HepG2 (cell line): Measurements from ENCODE around the gene NPBWR2. TPM values are rescaled to one million over a fixed set of nuclear protein-coding genes. Genes with fewer than 3 reads are reported as not detected.
A peak's percentile ranks its signal among the peaks of the same experiment; 100 is the strongest.

ENCODE experiments used
- ARID3A ChIP-seq: IDR thresholded peaks from 2 replicates; pipeline ENCODE4 v1.6.1; 2012; ENCODE audit warnings: low read depth, low read length, improper control_type of control experiment
- NCOR1 ChIP-seq: fragments of 200-600 bp; sonication (generic); IDR thresholded peaks from 2 replicates; pipeline ENCODE4 v1.7.0; 2017; ENCODE audit warnings: antibody characterized with exemption, low read length, borderline replicate concordance
- NFYC ChIP-seq: IDR thresholded peaks from 2 replicates; pipeline ENCODE4 v1.6.1; 2016; ENCODE audit warnings: missing genetic modification reagents, missing compliant biosample characterization
- SP2 ChIP-seq: sonication (generic); formaldehyde crosslinking; IDR thresholded peaks from 2 replicates; pipeline ENCODE4 v1.5.1; 2020; ENCODE audit warnings: mild to moderate bottlenecking, missing genetic modification reagents
- ZBTB44 ChIP-seq: sonication (generic); formaldehyde crosslinking; IDR thresholded peaks from 2 replicates; pipeline ENCODE4 v1.4.0; 2020; ENCODE audit warnings: missing genetic modification reagents
- ZNF101 ChIP-seq: sonication (generic); formaldehyde crosslinking; IDR thresholded peaks from 2 replicates; pipeline ENCODE4 v1.4.0; 2020; ENCODE audit warnings: mild to moderate bottlenecking, low read depth, missing genetic modification reagents, borderline replicate concordance
- ZNF503 ChIP-seq: sonication (generic); formaldehyde crosslinking; IDR thresholded peaks from 2 replicates; pipeline ENCODE4 v1.4.0; 2020; ENCODE audit warnings: missing genetic modification reagents
- ZNF564 ChIP-seq: sonication (generic); formaldehyde crosslinking; IDR thresholded peaks from 2 replicates; pipeline ENCODE4 v1.8.1; 2023; ENCODE audit warnings: mild to moderate bottlenecking, missing genetic modification reagents
- polyA plus RNA-seq, 8 experiments: library from polyadenylated mRNA; depleted of rRNA in 3 of 8; stranded (reverse) in 7 of 8; unstranded in 1 of 8; fragments of >200 nt; fragmentation: Illumina TruSeq in 4 of 8; extraction: Trizol in 4 of 8; gene quantifications; 2 replicates each; pipeline versions ENCODE4 v1.2.1 to v1.2.3, GENCODE V29; 2011 to 2016; ENCODE audit warnings: low read depth in 4 of 8, missing spikeins in 1 of 8, mixed read lengths in 1 of 8; ENCODE audit not compliant: insufficient read depth in 1 of 8
- total RNA-seq, 5 experiments: library from RNA; depleted of rRNA; stranded (reverse); fragments of >200 nt; fragmentation: Illumina TruSeq; extraction: Trizol; gene quantifications; 2 replicates each; pipeline ENCODE4 v1.2.3, GENCODE V29; 2016; ENCODE audit warnings: low read depth in 1 of 5
- TF ChIP-seq, protein P1 (sequence below): fragments of 450-650 bp; IDR thresholded peaks from 2 replicates; pipeline ENCODE4 v1.6.1; 2017; ENCODE audit warnings: mild to moderate bottlenecking
- TF ChIP-seq, protein P2 (sequence below): sonication (generic); formaldehyde crosslinking; IDR thresholded peaks from 2 replicates; pipeline ENCODE4 v1.5.1; 2020; ENCODE audit warnings: mild to moderate bottlenecking, missing genetic modification reagents
- TF ChIP-seq, protein P3 (sequence below): IDR thresholded peaks from 2 replicates; pipeline ENCODE4 v1.6.1; 2016; ENCODE audit warnings: low read depth, control low read depth
- TF ChIP-seq, protein P4 (sequence below): sonication (generic); formaldehyde crosslinking; IDR thresholded peaks from 2 replicates; pipeline ENCODE4 v1.4.0; 2020; ENCODE audit warnings: missing genetic modification reagents
- TF ChIP-seq, protein P5 (sequence below): IDR thresholded peaks from 2 replicates; pipeline ENCODE4 v1.6.1; 2012; ENCODE audit warnings: inconsistent platforms

The NPBWR2 gene
- total and polyA plus RNA-seq, 2 of the 13 experiments (the other 11 are each of a cell fraction or from before 2014, with no cell fraction given): not detected

- TF ChIP-seq, protein P1, sequence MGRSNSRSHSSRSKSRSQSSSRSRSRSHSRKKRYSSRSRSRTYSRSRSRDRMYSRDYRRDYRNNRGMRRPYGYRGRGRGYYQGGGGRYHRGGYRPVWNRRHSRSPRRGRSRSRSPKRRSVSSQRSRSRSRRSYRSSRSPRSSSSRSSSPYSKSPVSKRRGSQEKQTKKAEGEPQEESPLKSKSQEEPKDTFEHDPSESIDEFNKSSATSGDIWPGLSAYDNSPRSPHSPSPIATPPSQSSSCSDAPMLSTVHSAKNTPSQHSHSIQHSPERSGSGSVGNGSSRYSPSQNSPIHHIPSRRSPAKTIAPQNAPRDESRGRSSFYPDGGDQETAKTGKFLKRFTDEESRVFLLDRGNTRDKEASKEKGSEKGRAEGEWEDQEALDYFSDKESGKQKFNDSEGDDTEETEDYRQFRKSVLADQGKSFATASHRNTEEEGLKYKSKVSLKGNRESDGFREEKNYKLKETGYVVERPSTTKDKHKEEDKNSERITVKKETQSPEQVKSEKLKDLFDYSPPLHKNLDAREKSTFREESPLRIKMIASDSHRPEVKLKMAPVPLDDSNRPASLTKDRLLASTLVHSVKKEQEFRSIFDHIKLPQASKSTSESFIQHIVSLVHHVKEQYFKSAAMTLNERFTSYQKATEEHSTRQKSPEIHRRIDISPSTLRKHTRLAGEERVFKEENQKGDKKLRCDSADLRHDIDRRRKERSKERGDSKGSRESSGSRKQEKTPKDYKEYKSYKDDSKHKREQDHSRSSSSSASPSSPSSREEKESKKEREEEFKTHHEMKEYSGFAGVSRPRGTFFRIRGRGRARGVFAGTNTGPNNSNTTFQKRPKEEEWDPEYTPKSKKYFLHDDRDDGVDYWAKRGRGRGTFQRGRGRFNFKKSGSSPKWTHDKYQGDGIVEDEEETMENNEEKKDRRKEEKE: no peak
- no peak for TF ChIP-seq ZBTB44 (CRISPR knock-in tag)
- TF ChIP-seq, protein P2, sequence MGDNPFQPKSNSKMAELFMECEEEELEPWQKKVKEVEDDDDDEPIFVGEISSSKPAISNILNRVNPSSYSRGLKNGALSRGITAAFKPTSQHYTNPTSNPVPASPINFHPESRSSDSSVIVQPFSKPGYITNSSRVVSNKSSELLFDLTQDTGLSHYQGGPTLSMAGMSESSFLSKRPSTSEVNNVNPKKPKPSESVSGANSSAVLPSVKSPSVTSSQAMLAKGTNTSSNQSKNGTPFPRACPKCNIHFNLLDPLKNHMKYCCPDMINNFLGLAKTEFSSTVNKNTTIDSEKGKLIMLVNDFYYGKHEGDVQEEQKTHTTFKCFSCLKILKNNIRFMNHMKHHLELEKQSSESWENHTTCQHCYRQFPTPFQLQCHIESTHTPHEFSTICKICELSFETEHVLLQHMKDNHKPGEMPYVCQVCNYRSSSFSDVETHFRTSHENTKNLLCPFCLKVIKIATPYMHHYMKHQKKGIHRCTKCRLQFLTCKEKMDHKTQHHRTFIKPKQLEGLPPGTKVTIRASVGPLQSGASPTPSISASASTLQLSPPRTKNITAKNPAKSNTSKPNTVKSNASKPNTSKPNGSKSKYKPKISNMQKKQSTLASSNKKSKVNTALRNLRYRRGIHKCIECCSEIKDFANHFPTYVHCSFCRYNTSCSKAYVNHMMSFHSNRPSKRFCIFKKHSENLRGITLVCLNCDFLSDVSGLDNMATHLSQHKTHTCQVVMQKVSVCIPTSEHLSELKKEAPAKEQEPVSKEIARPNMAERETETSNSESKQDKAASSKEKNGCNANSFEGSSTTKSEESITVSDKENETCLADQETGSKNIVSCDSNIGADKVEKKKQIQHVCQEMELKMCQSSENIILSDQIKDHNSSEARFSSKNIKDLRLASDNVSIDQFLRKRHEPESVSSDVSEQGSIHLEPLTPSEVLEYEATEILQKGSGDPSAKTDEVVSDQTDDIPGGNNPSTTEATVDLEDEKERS: peak; percentile 74; the same call in 1 of the 2 replicates
- TF ChIP-seq NFYC (CRISPR knock-in tag): no peak
- TF ChIP-seq ZNF503 (CRISPR knock-in tag): no peak
- TF ChIP-seq ZNF101 (CRISPR knock-in tag): 0 out of 2 replicates have a peak, but pooled peaks have one; percentile 18
- TF ChIP-seq, protein P3, sequence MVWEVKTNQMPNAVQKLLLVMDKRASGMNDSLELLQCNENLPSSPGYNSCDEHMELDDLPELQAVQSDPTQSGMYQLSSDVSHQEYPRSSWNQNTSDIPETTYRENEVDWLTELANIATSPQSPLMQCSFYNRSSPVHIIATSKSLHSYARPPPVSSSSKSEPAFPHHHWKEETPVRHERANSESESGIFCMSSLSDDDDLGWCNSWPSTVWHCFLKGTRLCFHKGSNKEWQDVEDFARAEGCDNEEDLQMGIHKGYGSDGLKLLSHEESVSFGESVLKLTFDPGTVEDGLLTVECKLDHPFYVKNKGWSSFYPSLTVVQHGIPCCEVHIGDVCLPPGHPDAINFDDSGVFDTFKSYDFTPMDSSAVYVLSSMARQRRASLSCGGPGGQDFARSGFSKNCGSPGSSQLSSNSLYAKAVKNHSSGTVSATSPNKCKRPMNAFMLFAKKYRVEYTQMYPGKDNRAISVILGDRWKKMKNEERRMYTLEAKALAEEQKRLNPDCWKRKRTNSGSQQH (CRISPR knock-in tag): no peak; the same call in 1 of the 2 replicates
- TF ChIP-seq, protein P4, sequence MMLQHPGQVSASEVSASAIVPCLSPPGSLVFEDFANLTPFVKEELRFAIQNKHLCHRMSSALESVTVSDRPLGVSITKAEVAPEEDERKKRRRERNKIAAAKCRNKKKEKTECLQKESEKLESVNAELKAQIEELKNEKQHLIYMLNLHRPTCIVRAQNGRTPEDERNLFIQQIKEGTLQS (CRISPR knock-in tag): no peak; the same call in 1 of the 2 replicates
- TF ChIP-seq, protein P5, sequence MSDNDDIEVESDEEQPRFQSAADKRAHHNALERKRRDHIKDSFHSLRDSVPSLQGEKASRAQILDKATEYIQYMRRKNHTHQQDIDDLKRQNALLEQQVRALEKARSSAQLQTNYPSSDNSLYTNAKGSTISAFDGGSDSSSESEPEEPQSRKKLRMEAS: peak; percentile 89
- TF ChIP-seq NCOR1: peak; percentile 41; the same call in 1 of the 2 replicates
- no peak for TF ChIP-seq ZNF564
- TF ChIP-seq SP2 (CRISPR knock-in tag): peak; percentile 58
- TF ChIP-seq ARID3A: no peak
These were observed 42.0 kb downstream of the NPBWR2 start (continued) for GRCh38 chr20:64065062-64065973.
